GM10248 (cell line): ENCODE results near the gene CHST14.

Experiments used
- CTCF ChIA-PET: fragments of 300-600 bp; sonication (Branson Sonifier 250); formaldehyde crosslinking; extraction: SDS; loops from one replicate; lab custom pipeline; 2021; ENCODE audit warnings: antibody characterized with exemption; lab: Yijun Ruan, JAX
- POLR2A ChIA-PET: fragments of 350-650 bp; sonication (Branson Sonifier 250); formaldehyde crosslinking; extraction: SDS; loops from one replicate; lab custom pipeline; 2020; ENCODE audit warnings: antibody characterized with exemption; lab: Yijun Ruan, JAX
- DNase-seq: peaks from one replicate; pipeline ENCODE4 v3.0.0; 2012; ENCODE audit errors: extremely low spot score
- TF ChIP-seq, protein P1 (sequence below): IDR thresholded peaks from 2 replicates; pipeline ENCODE4 v1.5.1; 2012; ENCODE audit warnings: mild to moderate bottlenecking, low read depth; ENCODE audit errors: extremely low read depth, missing control alignments, control extremely low read depth

CHST14 gene

DNA sequence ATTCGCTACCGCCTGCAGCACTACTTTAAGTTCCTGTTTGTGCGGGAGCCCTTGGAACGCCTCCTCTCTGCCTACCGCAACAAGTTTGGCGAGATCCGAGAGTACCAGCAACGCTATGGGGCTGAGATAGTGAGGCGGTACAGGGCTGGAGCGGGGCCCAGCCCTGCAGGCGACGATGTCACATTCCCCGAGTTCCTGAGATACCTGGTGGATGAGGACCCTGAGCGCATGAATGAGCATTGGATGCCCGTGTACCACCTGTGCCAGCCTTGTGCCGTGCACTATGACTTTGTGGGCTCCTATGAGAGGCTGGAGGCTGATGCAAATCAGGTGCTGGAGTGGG is 995 bp downstream of the CHST14 start:
- DNase-seq: no peak
- TF ChIP-seq, protein P1, sequence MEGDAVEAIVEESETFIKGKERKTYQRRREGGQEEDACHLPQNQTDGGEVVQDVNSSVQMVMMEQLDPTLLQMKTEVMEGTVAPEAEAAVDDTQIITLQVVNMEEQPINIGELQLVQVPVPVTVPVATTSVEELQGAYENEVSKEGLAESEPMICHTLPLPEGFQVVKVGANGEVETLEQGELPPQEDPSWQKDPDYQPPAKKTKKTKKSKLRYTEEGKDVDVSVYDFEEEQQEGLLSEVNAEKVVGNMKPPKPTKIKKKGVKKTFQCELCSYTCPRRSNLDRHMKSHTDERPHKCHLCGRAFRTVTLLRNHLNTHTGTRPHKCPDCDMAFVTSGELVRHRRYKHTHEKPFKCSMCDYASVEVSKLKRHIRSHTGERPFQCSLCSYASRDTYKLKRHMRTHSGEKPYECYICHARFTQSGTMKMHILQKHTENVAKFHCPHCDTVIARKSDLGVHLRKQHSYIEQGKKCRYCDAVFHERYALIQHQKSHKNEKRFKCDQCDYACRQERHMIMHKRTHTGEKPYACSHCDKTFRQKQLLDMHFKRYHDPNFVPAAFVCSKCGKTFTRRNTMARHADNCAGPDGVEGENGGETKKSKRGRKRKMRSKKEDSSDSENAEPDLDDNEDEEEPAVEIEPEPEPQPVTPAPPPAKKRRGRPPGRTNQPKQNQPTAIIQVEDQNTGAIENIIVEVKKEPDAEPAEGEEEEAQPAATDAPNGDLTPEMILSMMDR: no peak
- POLR2A ChIA-PET: no interaction called here
- CTCF ChIA-PET: no interaction called here

DNA sequence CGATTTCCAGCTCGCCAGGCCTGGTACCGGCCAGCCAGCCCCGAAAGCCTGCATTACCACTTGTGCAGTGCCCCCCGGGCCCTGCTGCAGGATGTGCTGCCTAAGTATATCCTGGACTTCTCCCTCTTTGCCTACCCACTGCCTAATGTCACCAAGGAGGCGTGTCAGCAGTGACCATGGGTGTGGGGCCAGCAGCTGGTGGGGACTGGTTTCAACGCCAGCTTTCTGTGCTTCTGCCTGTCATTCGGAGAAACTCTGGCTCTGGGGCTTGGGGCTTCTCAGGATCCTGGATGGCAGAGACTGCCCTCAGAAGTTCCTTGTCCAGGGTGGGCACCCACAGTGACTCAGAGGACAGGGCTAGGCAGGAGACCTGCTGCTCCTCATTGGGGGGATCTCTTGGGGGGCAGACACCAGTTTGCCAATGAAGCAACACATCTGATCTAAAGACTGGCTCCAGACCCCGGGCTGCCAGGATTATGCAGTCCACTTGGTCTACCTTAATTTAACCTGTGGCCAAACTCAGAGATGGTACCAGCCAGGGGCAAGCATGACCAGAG is 1.5 kb downstream of the CHST14 start:
- TF ChIP-seq, protein P1: no peak
- POLR2A ChIA-PET: no interaction called here
- no peak for DNase-seq
- CTCF ChIA-PET: no interaction called here

DNA sequence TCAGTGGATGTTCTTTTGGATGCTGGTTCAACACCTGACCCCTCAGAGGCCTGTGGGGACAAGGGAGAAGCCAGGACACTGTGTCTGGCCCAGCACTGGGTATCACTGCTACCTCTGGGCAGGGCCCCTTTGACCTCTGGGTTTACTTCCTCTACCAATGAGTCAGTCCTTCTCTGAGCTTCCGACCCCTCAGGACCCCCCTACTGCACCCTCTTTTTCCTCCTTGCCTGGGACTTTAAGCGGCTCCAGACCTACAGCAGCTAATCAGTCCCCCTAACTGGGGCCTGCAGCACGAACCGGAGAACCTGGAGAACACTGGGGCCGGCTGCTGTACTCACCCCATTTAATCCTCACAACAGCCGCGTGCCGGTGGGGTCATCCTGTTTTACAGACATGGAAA is 3.8 kb downstream of the CHST14 start:
- ChIA-PET POLR2A (no interaction called here), CTCF (no interaction called here)
- TF ChIP-seq, protein P1: no peak
- DNase-seq: no peak

DNA sequence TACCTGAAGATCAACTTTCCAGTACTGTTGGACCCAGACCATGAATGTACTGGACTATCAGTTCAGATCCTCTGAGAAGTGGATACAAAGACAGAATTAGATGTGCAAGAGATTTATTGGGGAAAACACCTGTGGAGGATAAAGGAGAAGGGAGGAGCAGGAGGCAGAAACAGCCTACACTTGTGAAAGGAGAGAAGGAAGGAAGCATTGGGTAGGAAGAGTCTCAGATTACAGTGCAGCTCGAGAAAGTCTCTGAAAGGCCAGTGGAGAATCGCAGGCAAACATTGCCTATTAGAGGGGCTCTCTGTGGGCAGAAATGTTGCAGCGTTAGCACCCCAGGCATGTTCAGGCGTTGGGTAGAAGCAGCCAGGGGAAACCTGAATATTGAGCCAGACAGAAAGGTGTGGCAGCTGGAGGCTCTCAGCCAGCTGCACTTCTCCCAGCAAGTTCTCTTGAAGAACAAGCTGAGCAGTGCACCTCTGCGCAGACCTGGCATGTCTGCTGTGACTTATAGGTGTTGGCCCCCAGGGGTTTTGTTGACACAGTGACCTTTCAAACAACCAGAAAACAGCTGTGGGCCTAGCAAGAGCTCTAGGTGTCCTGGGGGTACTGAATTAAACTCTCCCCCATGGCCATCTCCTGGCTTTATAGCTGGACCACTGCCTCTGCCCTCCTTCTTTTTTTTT is 7.0 kb downstream of the CHST14 start:
- DNase-seq: no peak
- POLR2A ChIA-PET: no interaction called here
- TF ChIP-seq, protein P1: no peak
- CTCF ChIA-PET: interaction anchor here (1.1 to 1.3 kb wide), 2 partner anchors 141 to 305 kb away, joined by 3 read pairs; no protein-coding TSS in a partner anchor

DNA sequence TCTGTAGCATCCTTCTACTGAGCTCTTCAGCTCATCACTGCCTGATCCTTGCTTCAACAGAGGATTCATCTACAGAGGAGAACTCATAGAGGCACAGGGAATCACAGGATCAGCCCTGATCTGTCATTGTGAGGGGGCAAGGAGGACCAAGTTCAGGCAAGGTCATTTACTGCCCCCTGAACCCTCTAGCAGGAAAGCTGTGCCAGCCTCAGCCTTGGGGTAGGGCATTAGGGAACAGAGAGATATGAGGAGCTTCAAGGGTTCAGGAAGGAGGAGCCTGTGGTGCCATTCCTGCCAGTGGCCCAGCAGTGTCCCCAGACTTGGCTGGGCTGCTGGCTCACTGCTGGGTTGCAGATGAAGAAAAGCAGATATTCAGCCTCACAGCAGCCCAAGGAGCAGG is 8.2 kb downstream of the CHST14 start:
- DNase-seq: no peak
- TF ChIP-seq, protein P1: no peak
- CTCF ChIA-PET: interaction anchor here (1.2 to 2.8 kb wide), 3 partner anchors 9 to 55 kb away, joined by 3 to 10 read pairs (median 3); no protein-coding TSS in a partner anchor
- POLR2A ChIA-PET: no interaction called here

DNA sequence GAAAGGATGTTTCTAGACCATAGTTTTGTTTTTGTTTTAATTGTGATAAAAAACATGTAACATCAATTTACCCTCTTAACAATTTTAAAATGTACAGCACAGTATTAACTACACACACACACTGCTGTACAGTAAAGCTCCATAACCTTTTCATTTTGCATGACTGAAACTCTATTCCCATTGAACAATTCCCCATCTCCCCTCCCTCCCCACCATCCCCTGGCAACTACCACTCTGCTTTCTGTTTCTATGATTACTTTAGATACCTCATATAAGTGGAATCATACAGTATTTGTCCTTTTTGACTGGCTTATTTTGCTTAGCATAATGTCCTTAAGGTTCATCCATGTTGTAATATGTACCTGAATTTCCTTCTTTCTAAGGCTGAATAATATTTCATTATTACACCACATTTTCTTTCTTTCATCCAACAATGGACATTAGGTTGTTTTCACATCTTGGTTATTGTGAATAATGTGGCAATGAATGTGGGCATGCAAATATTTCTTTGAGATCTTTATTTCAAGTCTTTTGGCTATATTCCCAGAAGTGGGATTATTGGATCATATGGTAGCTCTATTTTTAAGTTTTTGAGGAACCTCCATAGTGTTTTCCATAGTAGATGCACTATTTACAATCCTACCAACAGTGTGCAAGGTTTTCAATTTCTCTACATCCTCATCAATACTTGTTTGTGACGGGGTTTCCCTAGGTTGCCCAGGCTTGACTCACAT is 10.7 kb downstream of the CHST14 start:
- ChIA-PET CTCF (interaction anchor here (1.9 to 2.8 kb wide), 2 partner anchors 26 to 41 kb away, joined by 3 to 10 read pairs; partner anchors contain the start of gene BAHD1), POLR2A (no interaction called here)
- no peak for DNase-seq
- TF ChIP-seq, protein P1: no peak
